ENCODE data around the gene ENHO.

DNA sequence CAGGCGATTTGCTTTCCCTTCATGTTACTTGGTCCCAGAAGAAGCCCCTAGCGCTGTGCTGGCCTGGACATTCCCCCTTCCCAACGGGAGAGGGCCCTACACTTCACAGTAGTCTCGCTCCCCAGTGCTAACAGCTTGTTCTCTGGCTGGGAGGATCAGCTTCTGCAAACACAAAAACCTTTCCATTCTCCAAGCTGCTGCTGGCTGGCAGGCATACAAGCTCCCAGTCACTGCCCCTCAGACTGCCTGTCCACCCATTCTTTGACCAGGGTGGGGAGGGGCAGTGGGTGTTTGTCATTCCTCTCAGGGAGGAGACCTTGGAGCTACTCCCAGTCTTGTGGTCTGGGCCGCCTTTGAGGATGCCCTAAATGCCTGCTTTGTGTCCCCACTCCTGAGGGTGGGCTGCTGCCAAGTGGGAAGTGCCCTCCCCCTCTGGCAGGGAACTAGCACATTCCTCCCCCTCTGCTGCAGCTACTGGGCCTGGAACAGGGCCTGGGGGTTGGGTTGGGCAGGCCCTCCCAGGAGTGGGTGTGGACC lies 20.8 kb downstream of the ENHO start:
- TF ChIP-seq CTCF (conservative IDR thresholded peaks at IDR 0.05 in 1 of 2, IDR thresholded peaks at IDR 0.05 in 1 of 2; ENCODE audit: extremely low read depth in 1 of 2, insufficient read depth in 1 of 2, low read depth in 1 of 2, low read length in 2 of 2) (peak; percentile 8 to 22), EZH2 (IDR thresholded peaks at IDR 0.05; ENCODE audit: borderline replicate concordance, low read length) (no peak)

Data from mammary epithelial cell (primary cell).